ENCODE results near the gene PSMA8. TPM values are rescaled to one million over a fixed set of nuclear protein-coding genes. Genes with fewer than 3 reads are reported as not detected.
"Not testable (repeated sequence)": the region's sequence is repeated elsewhere in the genome, so short reads cannot be mapped to it uniquely, and the experiment has no call there.

The PSMA8 gene
- total RNA-seq, 1 experiment from 2014 or later: not detected

GRCh38 chr18:26233208-26233607 is 99.5 kb downstream of the PSMA8 start:
- no peak for DNase-seq (ENCODE audit: low spot score)

GRCh38 chr18:26237363-26237762 is 103.7 kb downstream of the PSMA8 start:
- DNase-seq (ENCODE audit: low spot score): not testable (repeated sequence)

GRCh38 chr18:26238718-26239117 is 105.0 kb downstream of the PSMA8 start:
- DNase-seq (ENCODE audit: low spot score): not testable (repeated sequence)

- not testable (repeated sequence) for DNase-seq (ENCODE audit: low spot score)
Measured at GRCh38 chr18:26242392-26242791, 108.7 kb downstream of the PSMA8 start.

Other genes with a start within 250 kb of the PSMA8 start
- gene SS18, start 43.3 kb upstream of the PSMA8 start, total RNA-seq (2014; rRNA removed; shearing (Covaris generic)): 103 and 210 TPM in 2 replicates
- 1.3 and 2.7 TPM in 2 replicates for gene TAF4B, start 92.6 kb downstream of the PSMA8 start, total RNA-seq (2014; rRNA removed; shearing (Covaris generic))

Data from A172 (cell line).